ENCODE data around the gene CTU2. TPM values are rescaled to one million over a fixed set of nuclear protein-coding genes. Genes with fewer than 3 reads are reported as not detected.

CTU2 gene
- total and polyA plus RNA-seq, 2 of the 4 experiments (the other 2 are of a cell fraction) = 12.9 to 18.4 TPM

GRCh38 chr16:88684569-88685155 lies 21.6 kb upstream of the CTU2 start:
- TF ChIP-seq SMC3 (IDR thresholded peaks at IDR 0.05; ENCODE audit: low read depth, low read length) (no peak), BHLHE40 (IDR thresholded peaks at IDR 0.05; ENCODE audit: low read depth, low read length) (no peak), POLR2A (IDR thresholded peaks at IDR 0.05; ENCODE audit: low read depth, low read length) (no peak), RAD21 (IDR thresholded peaks at IDR 0.05; ENCODE audit: low read length) (no peak), CEBPB (IDR thresholded peaks at IDR 0.05; ENCODE audit: low read depth, low read length) (no peak), USF2 (IDR thresholded peaks at IDR 0.05; ENCODE audit: low read depth, low read length) (no peak), NFE2L2 (IDR thresholded peaks at IDR 0.05; ENCODE audit: low read depth, low read length) (no peak), RFX5 (IDR thresholded peaks at IDR 0.05; ENCODE audit: low read depth, low read length) (no peak), ELK1 (IDR thresholded peaks at IDR 0.05; ENCODE audit: borderline replicate concordance, low read depth, low read length) (no peak), MXI1 (IDR thresholded peaks at IDR 0.05; ENCODE audit: borderline replicate concordance, low read depth, low read length) (no peak), FOS (IDR thresholded peaks at IDR 0.05; ENCODE audit: low read depth, low read length) (no peak), MAFK (IDR thresholded peaks at IDR 0.05; ENCODE audit: low read depth, low read length) (no peak), CHD1 (IDR thresholded peaks at IDR 0.05; ENCODE audit: low read depth, low read length) (no peak)
- H2BK15ac ChIP-seq (ENCODE audit: low read depth, low read length) = no peak overlapping the region
- in situ Hi-C loops (cut with MboI; ENCODE audit: low sequenced_read_pairs) = no loop called here
- H3K4me2 ChIP-seq (ENCODE audit: low read depth, low read length) = no peak overlapping the region
- H2AK5ac ChIP-seq (ENCODE audit: low read depth, low read length) = no peak overlapping the region
- H3K14ac ChIP-seq (replicated peaks; ENCODE audit: low read depth, low read length) = no peak overlapping the region
- no peaks in the 10 kb centered on the region for H3K36me3 ChIP-seq (ENCODE audit: control insufficient read depth, insufficient read depth, low read length)
- H2BK20ac ChIP-seq (ENCODE audit: low read depth, low read length) = no peak overlapping the region
- no peak for DNase-seq
- H4K5ac ChIP-seq (ENCODE audit: low read depth, low read length) = no peak overlapping the region
- peak overlapping the region; percentile 84 for H2AFZ ChIP-seq (replicated peaks; ENCODE audit: low read length, poor library complexity)
- no peak overlapping the region for H4K8ac ChIP-seq (ENCODE audit: low read depth in 2 of 2, low read length in 2 of 2)
- no peak overlapping the region for H3K27ac ChIP-seq (ENCODE audit: insufficient read depth, low read length)
- peaks cover 7% of the 10 kb centered on the region; the same call in 1 of the 2 replicates for H4K20me1 ChIP-seq (ENCODE audit: insufficient read depth, low read length)
- no peaks in the 10 kb centered on the region for H3K79me1 ChIP-seq (ENCODE audit: low read depth in 1 of 2, low read length in 2 of 2)
- H3K18ac ChIP-seq (ENCODE audit: low read depth, low read length) = no peak overlapping the region
- H3K4me1 ChIP-seq (ENCODE audit: control insufficient read depth, insufficient read depth, low read length) = peaks cover 7% of the 10 kb centered on the region; the same call in 1 of the 2 replicates
- no TSS peak for BruUV-seq (replicated peaks)
- intact Hi-C loops (cut with micrococcal nuclease) = loop anchor here (1.0 kb wide), 1 partner anchor 21 kb away; the partner anchor contains the start of gene MVD
- no peak overlapping the region for H2BK5ac ChIP-seq (ENCODE audit: low read depth, low read length, poor library complexity, severe bottlenecking)
- no peak overlapping the region for H3K56ac ChIP-seq (ENCODE audit: extremely low read depth, insufficient read depth, low read length)
- H3K4me3 ChIP-seq (ENCODE audit: insufficient read depth, low read depth, low read length) = no peak overlapping the region
- no peak overlapping the region for H4K91ac ChIP-seq (ENCODE audit: insufficient read depth, low read depth, low read length)
- H2AK9ac ChIP-seq (replicated peaks; ENCODE audit: low read depth, low read length, poor library complexity) = no peak overlapping the region
- WGBS, 2 experiments (ENCODE audit: extremely low coverage in 2 of 2, insufficient read length in 1 of 2) = 80% methylated on average over 3 of the region's 15 CpGs; no CpG with 5 or more reads in 1 of the 2 experiments
- dilution Hi-C loops (cut with HindIII; ENCODE audit: low sequenced_read_pairs, unreplicated experiment) = no loop called here
- no peaks in the 10 kb centered on the region for H3K9me3 ChIP-seq (ENCODE audit: control insufficient read depth, insufficient read depth, low read length)
- H2BK120ac ChIP-seq (ENCODE audit: low read depth, low read length) = no peak overlapping the region
- no peak overlapping the region for H3K23ac ChIP-seq (ENCODE audit: low read depth, low read length)
- ChIA-PET POLR2A (ENCODE audit: unreplicated experiment) (no interaction called here), CTCF (interaction anchor here (0.9 kb wide), 1 partner anchor 88 kb away, joined by 4 read pairs; no protein-coding TSS in a partner anchor)
- peak; percentile 2; the same call in 1 of the 2 replicates for ATAC-seq (ENCODE audit: low read depth)
- no peaks in the 10 kb centered on the region for H3K9me1 ChIP-seq (ENCODE audit: insufficient read depth, low read length)
- H3K27me3 ChIP-seq (ENCODE audit: control insufficient read depth, insufficient read depth, low read length) = peaks cover 28% of the 10 kb centered on the region
- no peak overlapping the region for H3K9ac ChIP-seq (ENCODE audit: low read depth, low read length)
- H3K4ac ChIP-seq (ENCODE audit: low read depth, low read length) = no peak overlapping the region

Data from IMR-90 (cell line).